Posterior vena cava (tissue), 2 donors: ENCODE data around the gene GPR180. TPM values are rescaled to one million over a fixed set of nuclear protein-coding genes. Genes with fewer than 3 reads are reported as not detected.
"Not testable (repeated sequence)": the region's sequence is repeated elsewhere in the genome, so short reads cannot be mapped to it uniquely, and the experiment has no call there.

ENCODE experiments used
- DNase-seq: peaks from one replicate; pipeline ENCODE4 v3.0.0-alpha.2; 2020; ENCODE audit warnings: low spot score
- intact Hi-C, 2 donors: fragments of 100-400 bp; cut with DNase I; formaldehyde crosslinking; loops; one replicate each; pipeline versions ENCODE4 v1.14.1 to v1.14.2; 2022 to 2023
- total RNA-seq, 2 donors: library from RNA; stranded (reverse); fragmentation: NEBNext Ultra II Directional; extraction: Animal tissue kit (Norgen Biotek cat#: 25700); gene quantifications; one replicate each; pipeline ENCODE4 v1.2.1, GENCODE V29; 2021
- donor health status: DM: yes; HTN: yes; CAD: no.
- donor health status: DM: yes; HTN: yes; CAD: no.

Gene GPR180
- total RNA-seq, 2 donors from 2014 or later, result 5.4 to 6.5 TPM

DNA sequence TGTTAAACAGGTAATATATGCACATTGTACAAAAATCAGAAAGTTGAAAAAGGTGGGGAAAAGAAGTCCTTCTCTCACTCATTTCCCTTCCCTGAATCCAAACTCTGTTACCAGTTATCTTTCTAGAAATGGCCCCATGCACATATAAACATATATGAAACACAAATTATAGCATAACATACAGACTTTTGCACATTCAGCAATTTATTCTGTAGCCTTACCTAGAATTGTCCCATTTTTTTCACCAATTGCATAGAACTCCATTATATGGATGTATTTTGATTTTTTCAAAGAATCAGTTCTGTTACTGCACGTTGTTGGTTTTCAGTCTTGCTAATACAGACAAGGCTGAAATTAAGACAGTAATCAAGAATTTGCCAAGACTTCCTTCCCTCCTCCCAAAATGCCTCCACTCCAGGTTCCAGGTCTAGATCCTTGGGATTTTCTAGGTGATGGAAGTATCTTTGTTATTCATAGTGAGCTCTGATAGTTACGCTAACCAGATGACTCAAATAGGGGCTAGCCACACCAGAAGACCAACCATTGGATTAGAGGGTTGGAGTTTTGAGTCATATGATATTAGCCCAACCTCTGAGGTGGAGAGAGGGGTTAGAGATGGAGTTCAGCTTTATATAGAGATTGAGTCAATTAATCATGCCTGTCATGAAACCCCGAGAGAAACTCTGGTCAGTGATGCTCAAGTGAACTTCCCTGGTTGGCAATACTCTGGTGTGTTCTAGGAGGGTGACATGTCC is 30.7 kb downstream of the GPR180 start:
- intact Hi-C loops, result no loop called here
- DNase-seq, result no peak

DNA sequence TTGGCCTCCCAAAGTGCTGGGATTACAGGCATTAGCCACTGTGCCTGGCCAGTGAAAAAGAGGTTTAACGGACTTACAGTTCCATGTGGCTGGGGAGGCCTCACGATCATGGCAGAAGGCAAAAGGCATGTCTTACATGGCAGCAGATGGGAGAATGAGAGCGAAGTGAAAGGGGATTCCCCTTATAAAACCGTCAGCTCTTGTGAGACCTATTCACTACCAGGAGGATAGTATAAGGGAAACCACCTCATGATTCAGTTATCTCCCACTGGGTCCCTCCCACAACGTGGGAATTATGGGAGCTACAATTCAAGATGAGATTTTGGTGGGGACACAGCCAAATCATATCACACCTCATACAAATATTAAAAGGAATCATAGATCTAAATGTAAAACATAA is 34.4 kb downstream of the GPR180 start:
- intact Hi-C loops, DNase-seq: not testable (repeated sequence)

DNA sequence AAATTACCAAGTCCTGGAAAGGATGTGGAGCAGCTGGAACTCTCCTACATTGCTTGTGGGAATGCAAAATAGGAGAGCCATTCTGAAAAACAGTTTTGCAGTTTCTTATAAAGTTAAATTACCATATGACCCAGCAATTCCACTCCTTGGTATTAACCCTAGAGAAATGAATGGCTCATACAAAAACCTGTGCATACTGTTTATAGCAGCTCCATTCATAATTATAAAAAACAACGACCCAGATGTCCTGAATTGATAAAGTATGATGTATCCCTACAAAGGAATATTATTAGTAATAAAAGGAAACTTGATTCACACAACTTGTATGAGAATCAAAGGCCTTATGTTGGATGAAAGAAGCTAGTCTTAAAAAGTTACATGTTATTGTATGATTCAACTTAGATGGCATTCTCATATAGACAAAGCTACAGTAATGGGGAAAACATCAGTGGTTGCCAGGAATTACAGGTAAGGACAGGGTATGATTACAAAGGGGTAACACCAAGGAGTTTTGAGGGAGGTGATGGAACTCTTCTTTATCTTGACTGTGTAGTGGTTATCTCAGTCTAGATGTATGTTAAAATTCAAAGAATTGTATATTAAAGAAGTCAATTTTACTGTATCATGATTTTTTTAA is 35.4 kb downstream of the GPR180 start:
- intact Hi-C loops, result no loop called here
- DNase-seq, result no peak

DNA sequence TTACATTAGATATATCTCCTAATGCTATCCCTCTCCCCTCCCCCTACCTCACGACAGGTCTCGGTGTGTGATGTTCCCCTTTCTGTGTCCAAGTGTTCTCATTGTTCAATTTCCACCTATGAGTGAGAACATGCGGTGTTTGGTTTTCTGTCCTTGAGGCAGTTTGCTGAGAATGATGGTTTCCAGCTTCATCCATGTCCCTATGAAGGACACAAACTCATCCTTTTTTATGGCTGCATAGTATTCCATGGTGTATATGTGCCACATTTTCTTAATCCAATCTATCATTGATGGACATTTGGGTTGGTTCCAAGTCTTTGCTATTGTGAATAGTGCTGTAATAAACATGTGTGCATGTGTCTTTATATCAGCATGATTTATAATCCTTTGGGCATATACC is 36.0 kb downstream of the GPR180 start:
- intact Hi-C loops, DNase-seq: not testable (repeated sequence)

DNA sequence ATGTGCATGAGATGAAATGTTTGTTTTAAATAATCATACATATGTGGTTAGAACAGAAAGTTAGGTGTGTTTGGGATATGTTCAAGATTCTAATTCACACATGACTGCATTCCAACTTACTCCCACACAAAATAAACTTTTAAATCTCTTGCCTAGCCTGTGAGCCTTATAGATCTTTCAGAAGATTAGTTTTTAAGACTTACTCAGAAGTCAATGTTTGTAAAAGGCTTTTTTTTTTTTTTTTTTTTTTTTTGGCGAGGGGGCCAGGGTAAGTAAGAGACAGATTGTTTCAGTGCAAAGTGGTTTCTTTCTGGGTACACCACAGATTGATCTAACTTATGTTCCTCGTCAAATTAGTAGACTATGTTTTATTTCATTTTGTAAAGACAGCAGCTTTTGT is 39.1 kb downstream of the GPR180 start:
- intact Hi-C loops, result no loop called here
- DNase-seq, result no peak

DNA sequence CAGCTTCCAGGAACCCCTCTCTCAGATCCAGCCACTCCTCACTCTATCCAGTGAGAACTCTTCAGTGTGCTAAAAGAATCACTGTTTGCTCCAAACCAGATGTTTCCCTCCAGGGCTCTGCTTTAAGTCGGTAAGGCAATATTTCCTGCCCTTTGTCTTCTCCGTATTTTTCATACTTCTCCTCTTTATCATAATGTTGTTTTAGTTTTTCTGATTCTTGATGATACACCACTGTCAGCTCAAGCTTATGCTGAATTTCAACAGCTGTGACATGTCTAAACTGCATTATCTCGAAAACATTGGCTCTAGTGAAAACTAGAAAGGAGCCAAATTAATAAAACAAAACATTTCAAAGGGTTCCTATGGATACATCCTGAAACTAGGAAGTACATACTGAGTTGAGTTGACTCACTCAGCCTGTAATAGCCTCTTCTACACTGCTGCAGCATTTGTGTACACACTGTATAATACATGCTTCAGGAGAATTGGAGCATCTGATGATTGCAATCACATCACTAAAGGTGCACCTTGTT is 39.8 kb downstream of the GPR180 start:
- intact Hi-C loops, result no loop called here
- DNase-seq, result no peak

DNA sequence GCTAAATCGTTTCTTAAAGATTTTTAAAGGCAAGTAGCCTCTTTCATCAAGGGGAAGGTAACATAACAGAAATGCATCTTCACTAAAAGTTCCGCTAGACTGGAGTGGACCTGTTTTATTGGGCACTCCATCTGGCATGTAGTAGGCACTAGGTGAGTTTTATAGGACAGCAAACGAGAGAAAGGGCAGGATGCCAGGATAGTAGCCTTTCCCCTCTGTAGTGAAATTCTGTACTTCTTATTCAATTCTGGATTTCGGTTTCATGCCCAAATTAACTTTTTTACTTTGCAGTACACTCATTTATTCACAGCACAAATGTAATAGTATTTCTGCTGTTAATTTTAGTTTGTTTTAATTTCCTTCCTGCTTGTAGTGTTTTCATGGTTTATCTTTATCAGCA is 45.2 kb downstream of the GPR180 start:
- DNase-seq, result no peak
- intact Hi-C loops, result no loop called here

DNA sequence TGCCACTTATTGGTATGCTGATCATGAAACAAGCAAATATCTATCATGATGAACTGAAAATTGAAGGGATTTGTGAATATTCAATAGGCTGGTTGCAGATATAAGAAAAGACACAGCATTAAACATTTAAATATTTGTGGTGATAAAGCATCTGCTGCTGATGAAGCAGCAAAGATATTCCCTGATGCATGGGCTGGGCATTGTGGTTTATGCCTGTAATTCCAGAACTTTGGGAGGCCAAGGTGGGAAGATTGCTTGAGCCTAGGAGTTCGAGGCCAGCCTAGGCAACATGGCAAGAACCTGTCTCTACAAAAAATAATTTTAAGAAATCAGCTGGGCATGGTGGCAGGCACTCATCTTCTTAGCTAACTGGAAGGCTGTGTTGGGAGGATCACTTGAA is 54.5 kb downstream of the GPR180 start:
- intact Hi-C loops, result no loop called here
- no peak for DNase-seq

DNA sequence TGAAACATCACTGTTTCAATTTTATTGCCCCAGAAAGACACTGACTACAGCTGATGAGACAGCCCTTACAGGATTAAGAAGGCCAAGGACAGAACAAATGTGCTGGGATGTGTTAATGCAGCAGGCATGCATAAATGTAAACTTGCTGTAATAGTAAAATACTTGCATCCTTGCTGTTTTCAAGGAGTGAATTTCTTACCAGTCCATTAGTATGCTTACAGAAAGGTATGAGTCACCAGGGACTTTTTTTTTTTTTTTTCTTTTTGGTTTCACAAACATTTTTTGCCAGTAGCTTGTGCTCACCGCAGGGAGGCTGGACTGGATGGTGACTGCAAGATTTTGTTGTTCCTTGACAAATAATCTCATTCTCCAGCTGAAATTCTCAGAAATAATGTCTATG is 55.1 kb downstream of the GPR180 start:
- DNase-seq, result no peak
- intact Hi-C loops, result no loop called here

DNA sequence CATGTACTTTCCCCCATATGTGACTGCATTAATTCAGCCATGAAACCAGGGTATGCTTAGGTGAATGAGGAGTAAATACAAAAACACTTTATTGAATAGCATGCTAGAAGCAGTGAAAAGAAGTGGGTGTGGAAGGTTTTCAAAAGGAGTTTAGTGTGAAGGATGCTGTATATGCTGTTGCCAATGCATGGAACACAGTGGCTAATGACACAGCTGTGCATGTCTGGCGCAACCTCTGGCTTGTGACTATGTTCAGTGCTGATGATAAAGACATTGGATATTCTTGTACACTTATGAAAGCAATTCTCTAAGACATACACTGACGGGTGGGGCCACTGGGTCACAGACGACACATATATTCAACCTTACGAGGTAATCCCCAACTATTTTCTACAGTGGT is 55.5 kb downstream of the GPR180 start:
- no peak for DNase-seq
- intact Hi-C loops, result no loop called here

DNA sequence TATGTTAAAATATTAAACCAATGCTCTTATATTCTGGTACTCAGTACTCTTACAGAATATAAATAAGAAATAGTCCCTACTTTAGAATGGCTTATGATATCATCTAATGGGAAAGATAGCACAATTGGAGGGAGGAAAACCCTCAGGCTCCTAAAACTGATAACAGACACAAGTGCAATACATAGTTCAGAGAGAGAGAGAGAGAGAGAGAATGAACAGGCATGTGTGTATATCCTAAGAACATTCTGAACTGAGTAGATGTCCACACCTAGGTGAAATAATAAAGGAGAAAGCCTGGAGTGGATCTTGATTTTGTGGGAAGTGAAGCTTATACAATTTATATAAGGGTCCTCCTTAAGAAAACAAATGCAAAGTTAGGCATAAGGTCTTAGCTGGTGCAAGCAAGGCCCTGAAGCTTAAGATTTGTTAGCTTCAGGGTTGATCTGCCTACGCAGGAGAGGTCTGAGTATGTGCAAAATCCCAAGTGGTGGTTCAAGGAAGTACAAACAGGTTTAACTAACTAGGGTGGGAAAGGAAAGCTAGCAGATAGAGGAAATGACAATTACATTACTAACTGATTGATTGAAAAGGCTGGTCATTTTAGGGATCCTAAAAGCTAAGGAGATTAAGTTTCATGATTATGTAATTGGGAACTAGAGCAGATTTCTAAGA is 57.4 kb downstream of the GPR180 start:
- intact Hi-C loops, result no loop called here
- no peak for DNase-seq

DNA sequence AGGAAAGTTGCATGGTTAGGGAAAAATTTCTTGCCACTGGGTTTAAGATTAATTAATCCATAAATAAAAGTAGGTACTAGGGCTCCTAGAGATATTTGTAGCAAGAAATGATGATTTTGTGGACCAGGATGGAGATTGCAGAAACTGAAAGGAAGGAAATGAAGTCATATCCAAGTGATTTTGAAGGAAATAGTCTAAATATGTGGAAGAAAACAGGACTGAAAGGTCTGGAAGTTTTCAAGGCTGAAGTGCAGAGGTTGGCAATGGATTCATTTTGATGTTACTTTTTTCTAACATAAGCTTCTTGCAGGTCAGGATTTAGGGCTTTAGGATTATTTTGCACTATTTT is 57.9 kb downstream of the GPR180 start:
- intact Hi-C loops, result no loop called here
- DNase-seq, result no peak

DNA sequence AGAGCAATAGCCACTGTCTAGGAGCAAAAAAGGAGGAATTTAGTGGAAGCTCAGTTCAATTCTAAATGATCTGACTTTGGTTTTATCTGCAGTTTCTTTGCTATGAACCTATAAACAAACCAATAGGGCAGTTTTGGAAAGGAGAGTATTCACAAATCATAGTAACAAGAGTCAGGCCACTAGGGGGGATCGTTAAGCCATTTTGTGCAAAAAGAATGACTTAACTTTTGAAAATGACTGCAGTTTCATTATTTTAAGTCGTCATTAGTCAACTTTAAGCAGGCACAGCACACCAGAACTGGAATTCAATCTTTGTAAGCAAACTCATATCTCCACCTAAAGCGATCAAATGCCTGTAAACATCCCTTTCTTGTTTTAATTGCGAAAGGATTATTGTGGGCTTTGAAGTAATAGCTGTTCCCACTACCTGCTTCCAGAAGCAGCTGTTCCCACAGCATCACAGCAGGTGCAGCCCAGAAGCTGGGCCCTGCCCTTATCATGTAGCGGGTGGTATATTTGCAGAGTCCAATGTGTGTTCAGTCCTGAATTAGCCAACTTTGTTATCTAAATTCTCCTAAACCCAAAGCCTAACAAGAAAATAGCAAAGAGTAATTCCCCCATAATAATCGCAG is 59.2 kb downstream of the GPR180 start:
- intact Hi-C loops, result no loop called here
- no peak for DNase-seq

DNA sequence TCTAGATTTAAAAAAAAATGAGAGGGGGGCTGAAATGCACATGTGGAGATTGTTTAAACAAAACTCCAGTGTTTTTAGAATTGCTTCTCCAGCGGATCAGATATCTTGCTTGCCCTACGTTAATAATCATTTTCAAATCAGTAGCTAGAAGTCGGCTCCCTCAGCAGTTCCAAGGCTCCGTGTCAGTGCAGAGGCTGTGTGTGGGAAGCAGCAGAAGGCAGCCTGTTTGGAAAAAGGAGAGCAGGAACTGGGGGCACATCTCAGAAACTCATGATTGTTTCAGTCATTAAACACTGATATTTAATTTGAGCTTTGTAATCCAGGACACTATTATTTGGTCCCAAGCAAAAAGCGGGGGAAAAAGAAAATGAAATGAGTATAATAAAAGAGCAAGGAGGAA is 59.7 kb downstream of the GPR180 start:
- intact Hi-C loops, result no loop called here
- no peak for DNase-seq

DNA sequence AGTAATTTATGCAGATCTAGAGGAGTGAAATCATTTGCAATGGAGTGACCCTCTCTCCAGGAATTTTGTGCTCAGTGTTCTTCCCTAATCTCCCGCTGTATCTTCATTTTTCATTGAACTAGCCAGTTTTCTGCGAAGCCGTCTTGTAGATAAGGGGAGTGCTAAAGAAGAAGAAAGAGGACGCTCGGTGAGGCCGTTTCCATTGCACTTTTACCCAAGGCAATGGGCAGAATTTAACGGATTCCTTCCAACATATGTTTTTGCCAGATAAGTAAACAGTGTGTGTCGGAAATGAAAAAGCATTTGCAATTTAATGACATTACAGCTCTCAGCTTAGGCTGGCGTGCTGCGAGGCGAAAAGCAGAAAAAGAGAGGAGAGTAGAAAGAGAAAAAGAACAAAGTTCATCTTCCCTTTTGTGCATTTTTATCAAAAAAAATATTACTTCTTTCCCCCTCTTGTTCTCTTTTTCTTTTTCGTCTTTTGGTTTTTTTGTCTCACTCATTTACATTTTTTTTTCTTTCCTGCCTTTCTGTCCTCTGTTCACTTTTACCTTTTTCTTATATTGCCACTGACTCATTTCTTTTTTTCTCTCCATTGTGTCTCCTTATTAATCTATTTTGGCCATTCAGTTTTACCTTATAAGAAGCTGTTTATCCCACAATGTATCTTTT is 60.8 kb downstream of the GPR180 start:
- no peak for DNase-seq

DNA sequence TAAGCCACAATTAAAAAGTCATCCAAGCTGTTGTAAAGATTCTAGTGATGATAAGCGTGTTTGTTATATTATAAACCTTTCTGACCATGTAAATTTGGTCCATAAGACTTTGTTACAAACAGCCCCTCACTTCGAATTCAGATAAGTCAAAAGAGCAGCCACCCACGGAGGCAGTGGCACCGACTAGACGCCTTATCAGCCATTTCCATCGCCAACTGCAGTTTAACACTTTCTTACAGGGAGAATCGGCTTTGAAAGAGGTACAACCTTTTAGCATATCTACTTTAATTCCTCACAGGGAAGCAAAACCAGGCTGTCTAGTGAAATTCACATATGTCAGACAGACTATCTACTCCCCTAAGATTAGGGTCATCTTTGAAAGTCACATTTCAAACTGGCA is 63.2 kb downstream of the GPR180 start:
- intact Hi-C loops, result no loop called here
- DNase-seq, result no peak

More for the DNA sequence above, 60.8 kb downstream of the GPR180 start:
- intact Hi-C loops, result no loop called here

DNA sequence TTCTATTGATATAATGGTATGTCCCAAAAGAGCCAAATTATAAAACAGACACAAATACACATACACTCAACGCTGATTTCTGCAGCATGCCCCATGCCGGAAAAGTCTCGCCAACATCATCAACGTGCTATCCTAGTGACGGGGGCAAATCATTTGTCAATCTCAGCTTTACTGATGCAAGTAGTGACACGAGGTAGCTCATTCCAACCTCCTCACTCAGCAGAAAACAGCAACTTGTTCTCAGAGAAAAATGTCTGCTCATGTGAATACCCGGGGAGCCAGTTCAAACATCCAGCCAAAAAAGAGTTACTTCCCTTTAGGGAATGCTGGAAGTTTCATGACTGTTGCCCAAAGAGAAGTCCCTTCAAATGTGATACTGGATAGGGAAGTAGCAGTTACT is 64.4 kb downstream of the GPR180 start:
- intact Hi-C loops, result no loop called here
- no peak for DNase-seq

DNA sequence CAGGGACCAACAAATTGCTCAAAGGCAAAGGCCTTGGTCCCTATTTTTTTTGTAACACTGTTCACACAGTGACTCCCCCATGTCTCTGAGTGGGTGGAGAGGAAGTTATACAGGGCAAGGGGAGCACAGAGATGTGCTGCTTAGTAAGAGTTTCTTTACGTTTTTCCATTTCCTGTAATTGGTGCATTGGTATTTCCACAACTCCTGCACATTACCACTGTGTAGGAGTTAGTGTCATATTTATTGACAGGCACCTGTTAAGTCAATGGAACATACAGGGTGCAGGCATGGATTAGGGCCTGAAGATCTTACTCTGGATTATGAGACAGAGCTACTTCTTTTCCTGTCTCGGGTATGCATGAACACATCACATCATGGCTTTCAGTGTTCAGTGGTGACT is 65.5 kb downstream of the GPR180 start:
- DNase-seq, result no peak
- intact Hi-C loops, result no loop called here

DNA sequence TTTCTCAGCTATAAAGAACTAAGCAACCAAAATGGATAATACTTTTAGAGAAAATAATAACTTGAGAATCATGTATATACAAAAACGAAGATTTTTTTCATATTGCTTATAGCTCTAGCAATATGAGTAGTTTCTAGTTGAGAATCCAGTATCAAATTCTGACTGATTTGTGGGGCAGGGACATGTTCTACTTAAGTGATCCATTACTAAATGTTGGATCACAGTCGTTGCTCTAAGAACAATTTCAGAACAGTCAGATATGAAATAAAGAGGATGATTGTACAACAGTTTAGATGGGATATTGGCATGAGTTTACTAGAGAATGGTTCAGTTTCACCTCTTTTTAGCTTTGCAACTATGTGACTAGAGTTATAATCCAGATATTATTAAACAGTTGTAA is 70.7 kb downstream of the GPR180 start:
- intact Hi-C loops, result no loop called here
- no peak for DNase-seq

DNA sequence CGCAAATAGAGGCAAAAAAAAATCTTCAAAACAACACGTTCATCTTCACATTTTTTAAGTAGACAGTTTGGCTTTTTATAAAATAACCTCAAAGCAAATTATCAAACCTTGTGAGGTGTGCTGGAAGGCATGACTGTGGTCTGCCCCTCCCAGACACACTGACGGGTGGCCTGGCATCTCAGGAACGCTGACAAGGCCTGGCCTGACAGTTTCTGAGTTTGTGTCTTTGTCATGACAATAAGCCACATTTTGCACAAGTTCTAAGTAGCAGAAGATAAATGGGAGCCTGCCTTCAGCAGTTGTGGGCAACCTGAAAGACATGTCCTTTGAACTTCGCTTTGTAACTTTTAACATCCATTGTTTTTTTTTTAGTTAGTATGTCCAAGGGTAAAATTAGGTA is 72.2 kb downstream of the GPR180 start:
- intact Hi-C loops, result no loop called here

More for the DNA sequence above, 72.2 kb downstream of the GPR180 start:
- DNase-seq, result no peak
